Measurements from ENCODE around the gene ZNF440. TPM values are rescaled to one million over a fixed set of nuclear protein-coding genes. Genes with fewer than 3 reads are reported as not detected.

Gene ZNF440
- total and polyA plus RNA-seq, 10 of the 15 experiments (the other 5 are each of a cell fraction or from before 2014, with no cell fraction given) = 1.3 to 8.9 (median 3.8) TPM

DNA sequence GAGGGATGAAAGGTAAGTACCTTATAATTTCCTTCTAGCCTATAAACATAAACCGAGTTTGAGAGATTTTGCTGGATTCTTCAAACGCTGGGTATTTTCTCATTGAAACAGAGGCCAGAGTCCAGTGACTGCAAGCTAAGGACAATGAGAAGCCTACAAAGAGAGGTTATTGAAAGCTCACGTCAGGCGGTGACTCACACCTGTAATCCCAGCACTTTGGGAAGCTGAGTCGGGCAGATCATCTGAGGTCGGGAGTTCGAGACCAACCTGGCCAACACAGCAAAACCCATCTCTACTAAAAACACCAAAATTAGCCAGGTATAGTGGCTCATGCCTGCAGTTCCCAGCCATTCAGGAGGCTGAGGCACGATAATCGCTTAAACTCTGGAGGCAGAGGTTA is 58.6 kb downstream of the ZNF440 start (continued):
- TF ChIP-seq BCLAF1 (IDR thresholded peaks at IDR 0.05) = no peak
- no peak for TF ChIP-seq CHD1 (IDR thresholded peaks at IDR 0.05; ENCODE audit: low read depth, low read length)

DNA sequence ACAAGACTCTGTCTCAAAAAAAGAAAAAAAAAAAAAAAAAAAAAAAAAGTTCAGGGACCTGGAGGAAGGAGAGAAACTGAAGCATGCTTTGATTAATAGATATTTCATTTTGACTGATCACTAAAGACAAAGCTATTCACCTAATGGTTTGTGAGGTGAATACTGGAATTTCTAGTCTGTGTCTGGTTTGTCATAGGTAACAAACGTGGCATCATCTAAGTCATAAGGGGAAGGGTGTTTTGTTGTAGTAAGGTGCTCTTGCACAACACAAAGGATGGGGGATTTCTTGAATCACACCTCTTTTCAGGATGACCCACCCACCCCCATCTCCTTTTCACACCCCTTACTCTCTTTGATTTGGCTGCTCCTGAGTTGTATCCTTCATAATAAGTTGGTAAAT is 59.7 kb downstream of the ZNF440 start:
- ChIA-PET RAD21 (ENCODE audit: unreplicated experiment) (no interaction called here), SMC1A (ENCODE audit: uncharacterized antibody, unreplicated experiment) (interaction anchor here (0.6 kb wide), 1 partner anchor 48 kb away, joined by 3 read pairs; no protein-coding TSS in a partner anchor), POLR2A (no interaction called here), CTCF (interaction anchor here (0.6 kb wide), 1 partner anchor 8 kb away, joined by 3 read pairs; no protein-coding TSS in a partner anchor)
- WGBS (ENCODE audit: insufficient coverage, insufficient replicate concordance, low lambda C conversion rate, missing lambda C conversion rate) = 5% methylated on average over 1 of the region's 1 CpG
- no peak overlapping the region for H3K9ac ChIP-seq (ENCODE audit: control insufficient read depth, insufficient read depth, low read length)
- FAIRE-seq (no peak), ATAC-seq (no peak), DNase-seq (ENCODE audit: low read depth, low spot score) (no peak)
- H3K4me1 ChIP-seq (ENCODE audit: control insufficient read depth, insufficient read depth, low read length) = no peaks in the 10 kb centered on the region
- no peak overlapping the region for H3K27ac ChIP-seq (ENCODE audit: control insufficient read depth, insufficient read depth)
- intact Hi-C loops (cut with micrococcal nuclease; ENCODE audit: unreplicated experiment) (no loop called here), in situ Hi-C loops (cut with MboI) (no loop called here)
- H3K36me3 ChIP-seq (ENCODE audit: control insufficient read depth in 2 of 2, insufficient read depth in 2 of 2, low read length in 1 of 2) = no peaks in the 10 kb centered on the region
- H3K79me2 ChIP-seq (ENCODE audit: control insufficient read depth, insufficient read depth, low read length) = no peaks in the 10 kb centered on the region
- H3K27me3 ChIP-seq (replicated peaks in 1 of 2; ENCODE audit: control insufficient read depth in 2 of 2, insufficient read depth in 2 of 2, low read length in 1 of 2) = no peaks in the 10 kb centered on the region
- no TSS peak for BruUV-seq (replicated peaks)
- H4K20me1 ChIP-seq (ENCODE audit: control insufficient read depth, insufficient read depth) = no peaks in the 10 kb centered on the region
- H2AFZ ChIP-seq (ENCODE audit: control insufficient read depth, low read depth, low read length) = no peak overlapping the region
- no peak overlapping the region for H3K4me2 ChIP-seq (ENCODE audit: control insufficient read depth, insufficient read depth)
- H3K9me3 ChIP-seq (replicated peaks; ENCODE audit: control insufficient read depth, insufficient read depth, low read length) = peaks cover 10% of the 10 kb centered on the region; the same call in 2 of the 3 replicates
- no peak overlapping the region for H3K4me3 ChIP-seq
- TF ChIP-seq KLF5 (IDR thresholded peaks at IDR 0.05; ENCODE audit: partially characterized antibody) = no peak
- no peak for TF ChIP-seq MXI1 (IDR thresholded peaks at IDR 0.05; ENCODE audit: low read depth, low read length)
- TF ChIP-seq PAX5 (IDR thresholded peaks at IDR 0.05; ENCODE audit: borderline replicate concordance, low read depth, low read length) = no peak
- no peak for TF ChIP-seq CBX5 (IDR thresholded peaks at IDR 0.05; ENCODE audit: low read depth)
- no peak for TF ChIP-seq CHD1 (IDR thresholded peaks at IDR 0.05; ENCODE audit: low read depth, low read length)
- no peak for TF ChIP-seq NRF1 (conservative IDR thresholded peaks at IDR 0.05; ENCODE audit: low read depth, low read length)
- TF ChIP-seq TCF3 (IDR thresholded peaks at IDR 0.05; ENCODE audit: borderline replicate concordance, insufficient read depth, low read depth, low read length) = no peak
- TF ChIP-seq, protein P1, sequence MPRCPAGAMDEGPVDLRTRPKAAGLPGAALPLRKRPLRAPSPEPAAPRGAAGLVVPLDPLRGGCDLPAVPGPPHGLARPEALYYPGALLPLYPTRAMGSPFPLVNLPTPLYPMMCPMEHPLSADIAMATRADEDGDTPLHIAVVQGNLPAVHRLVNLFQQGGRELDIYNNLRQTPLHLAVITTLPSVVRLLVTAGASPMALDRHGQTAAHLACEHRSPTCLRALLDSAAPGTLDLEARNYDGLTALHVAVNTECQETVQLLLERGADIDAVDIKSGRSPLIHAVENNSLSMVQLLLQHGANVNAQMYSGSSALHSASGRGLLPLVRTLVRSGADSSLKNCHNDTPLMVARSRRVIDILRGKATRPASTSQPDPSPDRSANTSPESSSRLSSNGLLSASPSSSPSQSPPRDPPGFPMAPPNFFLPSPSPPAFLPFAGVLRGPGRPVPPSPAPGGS (IDR thresholded peaks at IDR 0.05; ENCODE audit: borderline replicate concordance, insufficient read depth, low read depth, low read length, poor library complexity, severe bottlenecking) = no peak
- no peak for TF ChIP-seq NFIC (IDR thresholded peaks at IDR 0.05; ENCODE audit: low read depth, low read length)
- no peak for TF ChIP-seq SIN3A (IDR thresholded peaks at IDR 0.05; ENCODE audit: low read depth, low read length)
- TF ChIP-seq MEF2A (IDR thresholded peaks at IDR 0.05; ENCODE audit: insufficient read depth, low read depth, low read length) = no peak
- no peak for TF ChIP-seq RUNX3 (IDR thresholded peaks at IDR 0.05; ENCODE audit: low read length)
- TF ChIP-seq, protein P2, sequence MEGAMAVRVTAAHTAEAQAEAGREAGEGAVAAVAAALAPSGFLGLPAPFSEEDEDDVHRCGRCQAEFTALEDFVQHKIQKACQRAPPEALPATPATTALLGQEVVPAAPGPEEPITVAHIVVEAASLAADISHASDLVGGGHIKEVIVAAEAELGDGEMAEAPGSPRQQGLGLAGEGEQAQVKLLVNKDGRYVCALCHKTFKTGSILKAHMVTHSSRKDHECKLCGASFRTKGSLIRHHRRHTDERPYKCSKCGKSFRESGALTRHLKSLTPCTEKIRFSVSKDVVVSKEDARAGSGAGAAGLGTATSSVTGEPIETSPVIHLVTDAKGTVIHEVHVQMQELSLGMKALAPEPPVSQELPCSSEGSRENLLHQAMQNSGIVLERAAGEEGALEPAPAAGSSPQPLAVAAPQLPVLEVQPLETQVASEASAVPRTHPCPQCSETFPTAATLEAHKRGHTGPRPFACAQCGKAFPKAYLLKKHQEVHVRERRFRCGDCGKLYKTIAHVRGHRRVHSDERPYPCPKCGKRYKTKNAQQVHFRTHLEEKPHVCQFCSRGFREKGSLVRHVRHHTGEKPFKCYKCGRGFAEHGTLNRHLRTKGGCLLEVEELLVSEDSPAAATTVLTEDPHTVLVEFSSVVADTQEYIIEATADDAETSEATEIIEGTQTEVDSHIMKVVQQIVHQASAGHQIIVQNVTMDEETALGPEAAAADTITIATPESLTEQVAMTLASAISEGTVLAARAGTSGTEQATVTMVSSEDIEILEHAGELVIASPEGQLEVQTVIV (IDR thresholded peaks at IDR 0.05; ENCODE audit: borderline replicate concordance, partially characterized antibody) = no peak
- no peak for TF ChIP-seq RBBP5 (conservative IDR thresholded peaks at IDR 0.05)
- no peak for TF ChIP-seq EZH2 (IDR thresholded peaks at IDR 0.05; ENCODE audit: borderline replicate concordance, control insufficient read depth, low read depth, low read length)
- no peak for TF ChIP-seq HDAC6 (IDR thresholded peaks at IDR 0.05; ENCODE audit: unreplicated experiment)
